Stimulated activated CD8-positive, alpha-beta memory T cell treated with anti-CD3 and anti-CD28 coated beads, Interleukin-7, amount 100 ng/mL, for 1 hour (primary cell): Measurements from ENCODE around the gene MED27.

Source experiments
- DNase-seq, 2 donors: peaks; one replicate each; pipeline ENCODE4 v3.0.0-alpha.2; 2020; ENCODE audit warnings: low read depth in 2 of 2

The MED27 gene

GRCh38 chr9:131836607-131837315 is 242.9 kb downstream of the MED27 start:
- no peak for DNase-seq

GRCh38 chr9:131836021-131836420 is 243.6 kb downstream of the MED27 start:
- no peak for DNase-seq

- DNase-seq: no peak
Measured at GRCh38 chr9:131835151-131835910, 244.3 kb downstream of the MED27 start.

GRCh38 chr9:131834721-131835120 is 244.9 kb downstream of the MED27 start:
- DNase-seq: no peak

- DNase-seq: no peak
Measured at GRCh38 chr9:131833906-131834305, 245.8 kb downstream of the MED27 start.

- DNase-seq: no peak
Measured at GRCh38 chr9:131833083-131833482, 246.6 kb downstream of the MED27 start.

GRCh38 chr9:131831380-131832165 is 248.1 kb downstream of the MED27 start:
- no peak for DNase-seq

- DNase-seq: no peak
Measured at GRCh38 chr9:131827821-131828369, 251.8 kb downstream of the MED27 start.

GRCh38 chr9:131826966-131827525 is 252.6 kb downstream of the MED27 start:
- no peak for DNase-seq

- DNase-seq: no peak
Measured at GRCh38 chr9:131826053-131826452, 253.6 kb downstream of the MED27 start.

- DNase-seq: no peak
Measured at GRCh38 chr9:131824953-131825495, 254.6 kb downstream of the MED27 start.

- no peak for DNase-seq
Measured at GRCh38 chr9:131824155-131824594, 255.5 kb downstream of the MED27 start.

- DNase-seq: no peak
Measured at GRCh38 chr9:131823701-131824146, 255.9 kb downstream of the MED27 start.

GRCh38 chr9:131818089-131818488 is 261.6 kb downstream of the MED27 start:
- no peak for DNase-seq

- DNase-seq: no peak
Measured at GRCh38 chr9:131817627-131818026, 262.0 kb downstream of the MED27 start.

- no peak for DNase-seq
Measured at GRCh38 chr9:131817073-131817472, 262.6 kb downstream of the MED27 start.

- no peak for DNase-seq
Measured at GRCh38 chr9:131815970-131816873, 263.4 kb downstream of the MED27 start.

- no peak for DNase-seq
Measured at GRCh38 chr9:131814707-131815106, 265.0 kb downstream of the MED27 start.

GRCh38 chr9:131813116-131813515 is 266.6 kb downstream of the MED27 start:
- DNase-seq: no peak

- DNase-seq: no peak
Measured at GRCh38 chr9:131812116-131812790, 267.4 kb downstream of the MED27 start.
